ENCODE data around the gene CXCL16. TPM values are rescaled to one million over a fixed set of nuclear protein-coding genes. Genes with fewer than 3 reads are reported as not detected.

Gene CXCL16
- total and polyA plus RNA-seq, 2 of the 13 experiments (the other 11 are each of a cell fraction or from before 2014, with no cell fraction given), result 9.4 to 101 TPM

- TF ChIP-seq HNF1A (IDR thresholded peaks at IDR 0.05; ENCODE audit: low read depth) (peak; percentile 49; the same call in 1 of the 2 replicates), HNF1A (CRISPR knock-in tag; IDR thresholded peaks at IDR 0.05; ENCODE audit: borderline replicate concordance) (peak; percentile 76; the same call in 1 of the 2 replicates), CBX2 (IDR thresholded peaks at IDR 0.05; ENCODE audit: low read depth, low read length) (no peak), CBX2 (CRISPR knock-in tag; IDR thresholded peaks at IDR 0.05; ENCODE audit: low read depth) (no peak), ZBTB40 (IDR thresholded peaks at IDR 0.05) (no peak), ZBTB40 (CRISPR knock-in tag; IDR thresholded peaks at IDR 0.05) (peak; percentile 35; the same call in 1 of the 2 replicates), POLR2A (IDR thresholded peaks at IDR 0.05; ENCODE audit: insufficient read depth in 1 of 2, low read depth in 2 of 2, low read length in 2 of 2) (no peak), MTF2 (CRISPR knock-in tag; IDR thresholded peaks at IDR 0.05; ENCODE audit: borderline replicate concordance) (no peak), POLR2G (IDR thresholded peaks at IDR 0.05; ENCODE audit: low read depth, low read length) (no peak)
These were observed 20.1 kb upstream of the CXCL16 start (continued) for GRCh38 chr17:4759776-4760236.

Measured in HepG2 (cell line).